ENCODE measurements around the gene C4orf51.

C4orf51 gene

GRCh38 chr4:145743641-145744040 lies 63.7 kb downstream of the C4orf51 start:
- H3K27ac Mint-ChIP-seq, result no peak overlapping the region
- no peak overlapping the region for H3K4me3 Mint-ChIP-seq
- H3K9me3 Mint-ChIP-seq, result peaks cover 12% of the 10 kb centered on the region
- H3K36me3 Mint-ChIP-seq (ENCODE audit: low read depth), result no peaks in the 10 kb centered on the region
- peaks cover 25% of the 10 kb centered on the region for H3K27me3 Mint-ChIP-seq (ENCODE audit: low read depth)
- H3K4me1 Mint-ChIP-seq (ENCODE audit: low read depth), result no peaks in the 10 kb centered on the region
- DNase-seq (ENCODE audit: low spot score), result no peak

GRCh38 chr4:145755802-145756201 lies 75.9 kb downstream of the C4orf51 start:
- no peaks in the 10 kb centered on the region for H3K27me3 Mint-ChIP-seq (ENCODE audit: low read depth)
- no peak overlapping the region for H3K4me3 Mint-ChIP-seq
- peaks cover 25% of the 10 kb centered on the region for H3K36me3 Mint-ChIP-seq (ENCODE audit: low read depth)
- H3K9me3 Mint-ChIP-seq, result no peaks in the 10 kb centered on the region
- no peak for DNase-seq (ENCODE audit: low spot score)
- no peak overlapping the region for H3K27ac Mint-ChIP-seq
- peaks cover 16% of the 10 kb centered on the region for H3K4me1 Mint-ChIP-seq (ENCODE audit: low read depth)

GRCh38 chr4:145756244-145756643 lies 76.3 kb downstream of the C4orf51 start:
- Mint-ChIP-seq H3K9me3 (no peaks in the 10 kb centered on the region), H3K27ac (no peak overlapping the region), H3K27me3 (ENCODE audit: low read depth) (no peaks in the 10 kb centered on the region), H3K4me1 (ENCODE audit: low read depth) (peaks cover 16% of the 10 kb centered on the region), H3K36me3 (ENCODE audit: low read depth) (peaks cover 28% of the 10 kb centered on the region), H3K4me3 (no peak overlapping the region)
- no peak for DNase-seq (ENCODE audit: low spot score)

- Mint-ChIP-seq H3K27me3 (ENCODE audit: low read depth) (no peaks in the 10 kb centered on the region), H3K4me3 (no peak overlapping the region), H3K9me3 (no peaks in the 10 kb centered on the region), H3K36me3 (ENCODE audit: low read depth) (peaks cover 34% of the 10 kb centered on the region), H3K4me1 (ENCODE audit: low read depth) (peaks cover 16% of the 10 kb centered on the region), H3K27ac (no peak overlapping the region)
- no peak for DNase-seq (ENCODE audit: low spot score)
Observed at GRCh38 chr4:145757188-145757587, 77.2 kb downstream of the C4orf51 start.

GRCh38 chr4:145760176-145760575 lies 80.2 kb downstream of the C4orf51 start:
- no peak overlapping the region for H3K4me3 Mint-ChIP-seq
- no peak for DNase-seq (ENCODE audit: low spot score)
- peaks cover 16% of the 10 kb centered on the region for H3K4me1 Mint-ChIP-seq (ENCODE audit: low read depth)
- no peaks in the 10 kb centered on the region for H3K27me3 Mint-ChIP-seq (ENCODE audit: low read depth)
- no peak overlapping the region for H3K27ac Mint-ChIP-seq
- H3K36me3 Mint-ChIP-seq (ENCODE audit: low read depth), result peaks cover 52% of the 10 kb centered on the region
- H3K9me3 Mint-ChIP-seq, result no peaks in the 10 kb centered on the region

GRCh38 chr4:145760961-145761929 lies 81.3 kb downstream of the C4orf51 start:
- no peaks in the 10 kb centered on the region for H3K27me3 Mint-ChIP-seq (ENCODE audit: low read depth)
- H3K4me3 Mint-ChIP-seq, result no peak overlapping the region
- no peak for DNase-seq (ENCODE audit: low spot score)
- H3K9me3 Mint-ChIP-seq, result peaks cover under 1% of the 10 kb centered on the region
- H3K36me3 Mint-ChIP-seq (ENCODE audit: low read depth), result peaks cover 60% of the 10 kb centered on the region
- no peak overlapping the region for H3K27ac Mint-ChIP-seq
- peaks cover 17% of the 10 kb centered on the region for H3K4me1 Mint-ChIP-seq (ENCODE audit: low read depth)

- Mint-ChIP-seq H3K27me3 (ENCODE audit: low read depth) (no peaks in the 10 kb centered on the region), H3K4me1 (ENCODE audit: low read depth) (peaks cover 21% of the 10 kb centered on the region), H3K9me3 (peaks cover 14% of the 10 kb centered on the region), H3K36me3 (ENCODE audit: low read depth) (peaks cover 75% of the 10 kb centered on the region), H3K27ac (no peak overlapping the region), H3K4me3 (no peak overlapping the region)
- no peak for DNase-seq (ENCODE audit: low spot score)
Observed at GRCh38 chr4:145762719-145763118, 82.8 kb downstream of the C4orf51 start.

- Mint-ChIP-seq H3K27me3 (ENCODE audit: low read depth) (no peaks in the 10 kb centered on the region), H3K4me1 (ENCODE audit: low read depth) (peaks cover 18% of the 10 kb centered on the region), H3K4me3 (no peak overlapping the region), H3K9me3 (peaks cover 15% of the 10 kb centered on the region), H3K27ac (peak overlapping the region; percentile 32), H3K36me3 (ENCODE audit: low read depth) (peaks cover 74% of the 10 kb centered on the region)
- DNase-seq (ENCODE audit: low spot score), result no peak
Observed at GRCh38 chr4:145763399-145763798, 83.5 kb downstream of the C4orf51 start.

GRCh38 chr4:145766273-145766672 lies 86.3 kb downstream of the C4orf51 start:
- DNase-seq (ENCODE audit: low spot score), result no peak
- Mint-ChIP-seq H3K27ac (no peak overlapping the region), H3K4me3 (no peak overlapping the region), H3K4me1 (ENCODE audit: low read depth) (peaks cover 16% of the 10 kb centered on the region), H3K9me3 (peaks cover 15% of the 10 kb centered on the region), H3K27me3 (ENCODE audit: low read depth) (no peaks in the 10 kb centered on the region), H3K36me3 (ENCODE audit: low read depth) (peaks cover 50% of the 10 kb centered on the region)

GRCh38 chr4:145769450-145770037 lies 89.6 kb downstream of the C4orf51 start:
- Mint-ChIP-seq H3K27ac (no peak overlapping the region), H3K4me1 (ENCODE audit: low read depth) (peaks cover 20% of the 10 kb centered on the region), H3K27me3 (ENCODE audit: low read depth) (no peaks in the 10 kb centered on the region), H3K9me3 (peaks cover 15% of the 10 kb centered on the region), H3K4me3 (no peak overlapping the region), H3K36me3 (ENCODE audit: low read depth) (peaks cover 49% of the 10 kb centered on the region)
- DNase-seq (ENCODE audit: low spot score), result no peak

- Mint-ChIP-seq H3K36me3 (ENCODE audit: low read depth) (peaks cover 43% of the 10 kb centered on the region), H3K4me1 (ENCODE audit: low read depth) (peaks cover 20% of the 10 kb centered on the region), H3K27ac (no peak overlapping the region), H3K27me3 (ENCODE audit: low read depth) (no peaks in the 10 kb centered on the region), H3K4me3 (no peak overlapping the region), H3K9me3 (peaks cover 15% of the 10 kb centered on the region)
- DNase-seq (ENCODE audit: low spot score), result no peak
Observed at GRCh38 chr4:145770124-145770523, 90.2 kb downstream of the C4orf51 start.

GRCh38 chr4:145772347-145772746 lies 92.4 kb downstream of the C4orf51 start:
- Mint-ChIP-seq H3K36me3 (ENCODE audit: low read depth) (peaks cover 31% of the 10 kb centered on the region), H3K27ac (no peak overlapping the region), H3K4me1 (ENCODE audit: low read depth) (peaks cover 6% of the 10 kb centered on the region), H3K27me3 (ENCODE audit: low read depth) (no peaks in the 10 kb centered on the region), H3K4me3 (no peak overlapping the region), H3K9me3 (peaks cover 4% of the 10 kb centered on the region)
- DNase-seq (ENCODE audit: low spot score), result no peak

GRCh38 chr4:145773581-145774234 lies 93.8 kb downstream of the C4orf51 start:
- Mint-ChIP-seq H3K9me3 (no peaks in the 10 kb centered on the region), H3K27ac (no peak overlapping the region), H3K4me3 (no peak overlapping the region), H3K36me3 (ENCODE audit: low read depth) (peaks cover 31% of the 10 kb centered on the region), H3K4me1 (ENCODE audit: low read depth) (peaks cover 5% of the 10 kb centered on the region), H3K27me3 (ENCODE audit: low read depth) (no peaks in the 10 kb centered on the region)
- DNase-seq (ENCODE audit: low spot score), result no peak

- peaks cover 5% of the 10 kb centered on the region for H3K4me1 Mint-ChIP-seq (ENCODE audit: low read depth)
- no peak overlapping the region for H3K27ac Mint-ChIP-seq
- H3K4me3 Mint-ChIP-seq, result no peak overlapping the region
- H3K9me3 Mint-ChIP-seq, result no peaks in the 10 kb centered on the region
- no peaks in the 10 kb centered on the region for H3K27me3 Mint-ChIP-seq (ENCODE audit: low read depth)
- DNase-seq (ENCODE audit: low spot score), result no peak
- peaks cover 36% of the 10 kb centered on the region for H3K36me3 Mint-ChIP-seq (ENCODE audit: low read depth)
Observed at GRCh38 chr4:145774473-145774872, 94.5 kb downstream of the C4orf51 start.

All from T-helper 2 cell treated with Interferon-gamma antibody and Interleukin-4, amounts not matched to agents 5 μg/mL and 100 μg/mL, for 36 hours (primary cell).